IMR-90 (cell line): ENCODE data around the gene GAPDH. TPM values are rescaled to one million over a fixed set of nuclear protein-coding genes. Genes with fewer than 3 reads are reported as not detected.
A peak's percentile ranks its signal among the peaks of the same experiment; 100 is the strongest.

Source experiments
- ATAC-seq: fragments of 200-7000 bp; cut with Tn5 transposase; 2 replicates; pipeline ENCODE4 v1.9.1; 2020; ENCODE audit warnings: low read depth, mild to moderate bottlenecking, moderate library complexity
- BruUV-seq: library from RNA; stranded (reverse); fragments of 400-500 nt; replicated peaks from 2 replicates; lab custom pipeline; 2021; lab: Mats Ljungman, UMichigan
- CTCF ChIA-PET: fragments of 300-600 bp; formaldehyde crosslinking; extraction: SDS; loops from one replicate; lab custom pipeline; 2021; ENCODE audit warnings: antibody characterized with exemption; lab: Yijun Ruan, JAX
- POLR2A ChIA-PET: fragments of 300-600 bp; sonication (Branson Sonifier 250); formaldehyde crosslinking; loops from one replicate; lab custom pipeline; 2022; ENCODE audit warnings: antibody characterized with exemption; ENCODE audit not compliant: unreplicated experiment; lab: Charles Lee
- DNase-seq: peaks from one replicate; pipeline ENCODE4 v3.0.0; 2013
- H2AFZ ChIP-seq: replicated peaks from 2 replicates; pipeline ENCODE3; 2013; ENCODE audit warnings: low read length, mild to moderate bottlenecking; ENCODE audit not compliant: poor library complexity
- H2AK5ac ChIP-seq: 2 replicates; pipeline ENCODE4 v1.6.1; 2013; ENCODE audit warnings: low read depth, low read length, inconsistent platforms
- H2AK9ac ChIP-seq: replicated peaks from 2 replicates; pipeline ENCODE3; 2013; ENCODE audit warnings: mild to moderate bottlenecking, low read depth, low read length, moderate library complexity; ENCODE audit not compliant: poor library complexity
- H2BK120ac ChIP-seq: 2 replicates; pipeline ENCODE4 v1.6.1; 2013; ENCODE audit warnings: low read depth, low read length, inconsistent platforms
- H2BK15ac ChIP-seq: 3 replicates; pipeline ENCODE4 v1.6.1; 2013; ENCODE audit warnings: low read depth, low read length, inconsistent platforms
- H2BK20ac ChIP-seq: 2 replicates; pipeline ENCODE4 v1.6.1; 2013; ENCODE audit warnings: low read depth, mild to moderate bottlenecking, inconsistent platforms, low read length, moderate library complexity
- H2BK5ac ChIP-seq: 2 replicates; pipeline ENCODE4 v1.6.1; 2013; ENCODE audit warnings: mild to moderate bottlenecking, low read depth, low read length, inconsistent platforms; ENCODE audit not compliant: poor library complexity, severe bottlenecking
- H3K14ac ChIP-seq: replicated peaks from 2 replicates; pipeline ENCODE4 v1.6.1; 2013; ENCODE audit warnings: low read depth, low read length, inconsistent platforms
- H3K18ac ChIP-seq: 2 replicates; pipeline ENCODE4 v1.6.1; 2013; ENCODE audit warnings: low read depth, low read length, control low read depth
- H3K23ac ChIP-seq: 2 replicates; pipeline ENCODE4 v1.6.1; 2013; ENCODE audit warnings: low read depth, low read length, inconsistent platforms
- H3K27ac ChIP-seq: 2 replicates; pipeline ENCODE4 v1.5.1; 2013; ENCODE audit warnings: mild to moderate bottlenecking, control low read depth, low read length; ENCODE audit not compliant: insufficient read depth
- H3K27me3 ChIP-seq: 2 replicates; pipeline ENCODE4 v1.6.1; 2013; ENCODE audit warnings: low read length; ENCODE audit not compliant: control insufficient read depth, insufficient read depth
- H3K36me3 ChIP-seq: 2 replicates; pipeline ENCODE4 v1.6.1; 2013; ENCODE audit warnings: low read length, mixed read lengths; ENCODE audit not compliant: control insufficient read depth, insufficient read depth
- H3K4ac ChIP-seq: 2 replicates; pipeline ENCODE4 v1.6.1; 2013; ENCODE audit warnings: low read depth, low read length, inconsistent platforms
- H3K4me1 ChIP-seq: 2 replicates; pipeline ENCODE4 v1.6.1; 2013; ENCODE audit warnings: low read length, mixed read lengths; ENCODE audit not compliant: control insufficient read depth, insufficient read depth
- H3K4me2 ChIP-seq: 2 replicates; pipeline ENCODE4 v1.6.1; 2013; ENCODE audit warnings: low read depth, mild to moderate bottlenecking, control low read depth, low read length, moderate library complexity
- H3K4me3 ChIP-seq: 2 replicates; pipeline ENCODE4 v1.5.1; 2013; ENCODE audit warnings: low read depth, mild to moderate bottlenecking, control low read depth, low read length, moderate library complexity; ENCODE audit not compliant: insufficient read depth
- H3K56ac ChIP-seq: 2 replicates; pipeline ENCODE4 v1.6.1; 2013; ENCODE audit warnings: low read length, inconsistent platforms; ENCODE audit not compliant: insufficient read depth; ENCODE audit errors: extremely low read depth
- H3K79me1 ChIP-seq, 2 experiments: 2 replicates each; pipeline ENCODE4 v1.6.1; 2013; ENCODE audit warnings: low read length in 2 of 2, inconsistent platforms in 1 of 2, low read depth in 1 of 2
- H3K9ac ChIP-seq: 2 replicates; pipeline ENCODE4 v1.6.1; 2013; ENCODE audit warnings: low read depth, low read length, control low read depth
- H3K9me1 ChIP-seq: 2 replicates; pipeline ENCODE4 v1.6.1; 2013; ENCODE audit warnings: low read length, inconsistent platforms; ENCODE audit not compliant: insufficient read depth
- H3K9me3 ChIP-seq: 2 replicates; pipeline ENCODE4 v1.6.1; 2013; ENCODE audit warnings: low read length; ENCODE audit not compliant: control insufficient read depth, insufficient read depth
- H4K20me1 ChIP-seq: 2 replicates; pipeline ENCODE4 v1.6.1; 2013; ENCODE audit warnings: low read length, inconsistent platforms; ENCODE audit not compliant: insufficient read depth
- H4K5ac ChIP-seq: 2 replicates; pipeline ENCODE4 v1.6.1; 2013; ENCODE audit warnings: mild to moderate bottlenecking, low read depth, low read length, control low read depth
- H4K8ac ChIP-seq, 2 experiments: 2 replicates each; pipeline ENCODE4 v1.6.1; 2013; ENCODE audit warnings: low read depth in 2 of 2, low read length in 2 of 2, control low read depth in 1 of 2, inconsistent platforms in 1 of 2
- H4K91ac ChIP-seq: 2 replicates; pipeline ENCODE4 v1.6.1; 2013; ENCODE audit warnings: low read depth, low read length, inconsistent platforms; ENCODE audit not compliant: insufficient read depth
- CHD1 ChIP-seq: IDR thresholded peaks from 2 replicates; pipeline ENCODE4 v1.6.1; 2012; ENCODE audit warnings: low read depth, low read length, improper control_type of control experiment
- NFE2L2 ChIP-seq: fragments of 150-350 bp; IDR thresholded peaks from 2 replicates; pipeline ENCODE4 v1.6.1; 2016; ENCODE audit warnings: low read depth, mild to moderate bottlenecking, low read length
- POLR2A ChIP-seq: IDR thresholded peaks from 2 replicates; pipeline ENCODE4 v1.6.1; 2012; ENCODE audit warnings: mild to moderate bottlenecking, low read depth, low read length
- RFX5 ChIP-seq: IDR thresholded peaks from 2 replicates; pipeline ENCODE4 v1.8.0; 2012; ENCODE audit warnings: low read depth, mild to moderate bottlenecking, low read length, moderate library complexity
- USF2 ChIP-seq: fragments of 150-350 bp; IDR thresholded peaks from 2 replicates; pipeline ENCODE4 v1.6.1; 2017; ENCODE audit warnings: mild to moderate bottlenecking, antibody characterized with exemption, low read length, low read depth
- WGBS, 2 experiments: methylation state at CpG; one replicate each; pipeline versions ENCODE4 v1.1.5 to v1.1.7; 2013; ENCODE audit warnings: missing lambda C conversion rate in 2 of 2; ENCODE audit not compliant: insufficient read length in 1 of 2; ENCODE audit errors: extremely low coverage in 2 of 2; 5-methylcytosine and 5-hydroxymethylcytosine counted together
- dilution Hi-C: fragments of 300-500 bp; cut with HindIII; formaldehyde crosslinking; loops from one replicate; pipeline ENCODE4 v1.14.3; 2018; ENCODE audit warnings: low sequenced_read_pairs; ENCODE audit not compliant: unreplicated experiment
- in situ Hi-C: fragments of 300-500 bp; cut with MboI; formaldehyde crosslinking; loops from 3 replicates; pipeline ENCODE4 v1.14.3; 2019; ENCODE audit warnings: low sequenced_read_pairs, inconsistent platforms, mixed read lengths
- intact Hi-C: fragments of 100-400 bp; cut with micrococcal nuclease; formaldehyde crosslinking; loops from 2 replicates; pipeline ENCODE4 v1.10.0; 2022
- polyA plus RNA-seq, 3 experiments: library from polyadenylated mRNA; depleted of rRNA; stranded (reverse); fragments of >200 nt; gene quantifications; 2 replicates each; pipeline ENCODE4 v1.2.3, GENCODE V29; 2012; ENCODE audit warnings: low replicate concordance in 1 of 3
- total RNA-seq: library from RNA; depleted of rRNA; stranded (reverse); fragments of >200 nt; gene quantifications from 2 replicates; pipeline ENCODE4 v1.2.3, GENCODE V29; 2012
- TF ChIP-seq, protein P1 (sequence below): fragments of 150-350 bp; IDR thresholded peaks from 2 replicates; pipeline ENCODE4 v1.6.1; 2016; ENCODE audit warnings: low read depth, mild to moderate bottlenecking, low read length, moderate library complexity, borderline replicate concordance

Gene GAPDH
- total and polyA plus RNA-seq, 2 of the 4 experiments (the other 2 are of a cell fraction) = 12,939 to 21,893 TPM

DNA sequence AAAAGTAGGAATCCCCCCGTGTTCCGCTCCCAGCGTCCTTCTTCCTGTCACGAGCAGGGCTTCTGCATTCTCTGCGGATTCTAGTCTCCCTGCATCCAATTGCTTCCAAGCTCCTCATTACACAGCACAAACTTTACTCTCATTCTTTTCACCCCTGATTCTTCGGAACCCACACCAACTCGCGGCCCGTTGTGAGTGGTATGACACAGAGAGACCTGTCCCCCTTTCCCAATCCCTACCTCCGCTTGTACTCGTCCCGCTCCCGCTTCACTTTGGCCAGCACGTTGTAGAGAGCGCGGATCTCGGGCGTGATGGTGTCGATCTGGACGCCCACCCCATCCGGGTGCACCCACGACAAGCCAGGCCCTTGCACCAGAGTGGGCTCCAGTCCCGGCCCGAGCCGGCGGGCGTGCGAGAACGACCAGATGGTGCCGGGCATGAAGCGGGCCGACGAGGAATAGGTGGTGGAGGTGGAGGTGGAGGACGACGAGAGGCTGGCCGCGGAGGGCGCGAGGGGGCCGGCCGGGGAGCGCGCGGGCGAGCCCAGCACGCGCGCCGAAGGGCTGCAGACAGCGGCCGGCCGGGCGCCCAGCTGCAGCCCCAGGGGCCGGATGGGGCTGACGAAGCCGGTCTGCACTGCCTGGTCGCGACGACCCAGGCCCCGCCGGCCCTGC lies 20.8 kb downstream of the GAPDH start:
- Histone ChIP-seq H2BK120ac (peak overlapping the region; percentile 52; the same call in 1 of the 2 replicates), H3K4me2 (peak overlapping the region; percentile 100), H3K4me3 (peak overlapping the region; percentile 82), H3K27ac (peak overlapping the region; percentile 72), H2BK15ac (no peak overlapping the region), H3K4me1 (peaks cover 36% of the 10 kb centered on the region), H3K9ac (peak overlapping the region; percentile 74), H3K36me3 (peaks cover 18% of the 10 kb centered on the region), H3K4ac (peak overlapping the region; percentile 84), H4K20me1 (peaks cover 26% of the 10 kb centered on the region; the same call in 1 of the 2 replicates), H4K91ac (peak overlapping the region; percentile 27), H2BK20ac (no peak overlapping the region), H3K9me3 (no peaks in the 10 kb centered on the region), H3K18ac (peak overlapping the region; percentile 38), H4K8ac (peak overlapping the region in 1 of 2 experiments; percentile 72; a peak in 1 of 4 replicates), H3K9me1 (peaks cover 15% of the 10 kb centered on the region), H2AK9ac (peak overlapping the region; percentile 94), H2BK5ac (peak overlapping the region; percentile 69), H3K23ac (peak overlapping the region; percentile 98), H3K56ac (peak overlapping the region; percentile 65; the same call in 1 of the 2 replicates), H3K27me3 (no peaks in the 10 kb centered on the region), H2AK5ac (peak overlapping the region; percentile 45), H3K14ac (peak overlapping the region; percentile 97), H2AFZ (peak overlapping the region; percentile 73), H3K79me1 (peaks cover 26 to 74% of the 10 kb centered on the region in 2 experiments; a peak in 3 of 4 replicates), H4K5ac (peak overlapping the region; percentile 53)
- WGBS, 2 experiments = 0% methylated on average over 16 of the region's 61 CpGs; no CpG with 5 or more reads in 1 of the 2 experiments
- dilution Hi-C loops (no loop called here), in situ Hi-C loops (no loop called here), intact Hi-C loops (loop anchor here (5.0 to 10.0 kb wide), 3 partner anchors 52 to 570 kb away; partner anchors contain the start of genes CHD4 and ZNF384)
- DNase-seq (no peak), ATAC-seq (peak; percentile 4)
- ChIA-PET CTCF (interaction anchor here (0.5 kb wide), 1 partner anchor 10 kb away, joined by 3 read pairs; no protein-coding TSS in a partner anchor), POLR2A (no interaction called here)
- TF ChIP-seq USF2 (no peak), NFE2L2 (no peak), POLR2A (no peak), CHD1 (no peak), RFX5 (no peak)
- TF ChIP-seq, protein P1, sequence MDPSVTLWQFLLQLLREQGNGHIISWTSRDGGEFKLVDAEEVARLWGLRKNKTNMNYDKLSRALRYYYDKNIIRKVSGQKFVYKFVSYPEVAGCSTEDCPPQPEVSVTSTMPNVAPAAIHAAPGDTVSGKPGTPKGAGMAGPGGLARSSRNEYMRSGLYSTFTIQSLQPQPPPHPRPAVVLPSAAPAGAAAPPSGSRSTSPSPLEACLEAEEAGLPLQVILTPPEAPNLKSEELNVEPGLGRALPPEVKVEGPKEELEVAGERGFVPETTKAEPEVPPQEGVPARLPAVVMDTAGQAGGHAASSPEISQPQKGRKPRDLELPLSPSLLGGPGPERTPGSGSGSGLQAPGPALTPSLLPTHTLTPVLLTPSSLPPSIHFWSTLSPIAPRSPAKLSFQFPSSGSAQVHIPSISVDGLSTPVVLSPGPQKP = no peak
- BruUV-seq = no TSS peak
